Panc1 (cell line): ENCODE data around the gene KRT23.

Source experiments
- POLR2AphosphoS5 ChIP-seq: IDR thresholded peaks from 2 replicates; pipeline ENCODE4 v1.6.1; 2012; ENCODE audit warnings: mild to moderate bottlenecking, low read depth, low read length, moderate library complexity
- SIN3A ChIP-seq: IDR thresholded peaks from 2 replicates; pipeline ENCODE4 v1.6.1; 2012; ENCODE audit warnings: low read depth, mild to moderate bottlenecking, low read length, moderate library complexity, borderline replicate concordance; ENCODE audit not compliant: insufficient read depth
- TCF7L2 ChIP-seq: IDR thresholded peaks from 2 replicates; pipeline ENCODE4 v1.6.1; 2011; ENCODE audit warnings: mild to moderate bottlenecking, low read depth, low read length, inconsistent platforms
- TF ChIP-seq, protein P1 (sequence below): fragments of 450-650 bp; IDR thresholded peaks from 2 replicates; pipeline ENCODE4 v1.5.1; 2017; ENCODE audit warnings: mild to moderate bottlenecking
- TF ChIP-seq, protein P2 (sequence below), 2 experiments: IDR thresholded peaks; 2 replicates each; pipeline ENCODE4 v1.6.1; 2011 to 2012; ENCODE audit warnings: low read depth in 2 of 2, control low read depth in 1 of 2, low read length in 1 of 2, mild to moderate bottlenecking in 1 of 2, moderate library complexity in 1 of 2; ENCODE audit not compliant: insufficient read depth in 1 of 2

DNA sequence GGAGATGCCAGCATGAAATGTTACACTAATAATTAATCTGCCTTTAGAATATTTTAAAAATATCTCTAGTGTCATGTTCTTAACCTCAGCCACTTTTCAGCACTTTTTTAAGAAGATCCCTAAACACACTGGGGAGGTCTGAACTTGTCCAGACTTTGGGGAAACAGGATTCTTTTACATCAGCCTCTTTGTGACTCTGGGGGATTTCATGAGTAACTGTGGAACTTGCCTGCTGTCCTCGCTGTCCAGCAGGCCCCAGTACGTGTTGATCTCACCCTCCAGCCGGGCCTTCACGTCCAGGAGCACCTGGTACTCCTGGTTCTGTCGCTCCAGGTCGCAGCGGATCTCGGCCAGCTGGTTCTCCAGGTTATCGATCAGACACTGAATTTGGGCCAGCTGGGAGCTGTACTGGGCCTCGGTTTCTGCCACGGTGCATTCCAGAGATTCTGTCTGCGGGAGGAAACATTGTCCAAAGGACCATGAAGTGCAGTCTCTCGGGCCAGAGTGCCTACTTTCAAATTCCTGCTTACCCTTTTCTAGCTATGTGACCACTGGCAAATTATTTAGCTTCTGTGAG is 41.2 kb upstream of the KRT23 start:
- TF ChIP-seq, protein P1, sequence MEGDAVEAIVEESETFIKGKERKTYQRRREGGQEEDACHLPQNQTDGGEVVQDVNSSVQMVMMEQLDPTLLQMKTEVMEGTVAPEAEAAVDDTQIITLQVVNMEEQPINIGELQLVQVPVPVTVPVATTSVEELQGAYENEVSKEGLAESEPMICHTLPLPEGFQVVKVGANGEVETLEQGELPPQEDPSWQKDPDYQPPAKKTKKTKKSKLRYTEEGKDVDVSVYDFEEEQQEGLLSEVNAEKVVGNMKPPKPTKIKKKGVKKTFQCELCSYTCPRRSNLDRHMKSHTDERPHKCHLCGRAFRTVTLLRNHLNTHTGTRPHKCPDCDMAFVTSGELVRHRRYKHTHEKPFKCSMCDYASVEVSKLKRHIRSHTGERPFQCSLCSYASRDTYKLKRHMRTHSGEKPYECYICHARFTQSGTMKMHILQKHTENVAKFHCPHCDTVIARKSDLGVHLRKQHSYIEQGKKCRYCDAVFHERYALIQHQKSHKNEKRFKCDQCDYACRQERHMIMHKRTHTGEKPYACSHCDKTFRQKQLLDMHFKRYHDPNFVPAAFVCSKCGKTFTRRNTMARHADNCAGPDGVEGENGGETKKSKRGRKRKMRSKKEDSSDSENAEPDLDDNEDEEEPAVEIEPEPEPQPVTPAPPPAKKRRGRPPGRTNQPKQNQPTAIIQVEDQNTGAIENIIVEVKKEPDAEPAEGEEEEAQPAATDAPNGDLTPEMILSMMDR: no peak
- TF ChIP-seq, protein P2, sequence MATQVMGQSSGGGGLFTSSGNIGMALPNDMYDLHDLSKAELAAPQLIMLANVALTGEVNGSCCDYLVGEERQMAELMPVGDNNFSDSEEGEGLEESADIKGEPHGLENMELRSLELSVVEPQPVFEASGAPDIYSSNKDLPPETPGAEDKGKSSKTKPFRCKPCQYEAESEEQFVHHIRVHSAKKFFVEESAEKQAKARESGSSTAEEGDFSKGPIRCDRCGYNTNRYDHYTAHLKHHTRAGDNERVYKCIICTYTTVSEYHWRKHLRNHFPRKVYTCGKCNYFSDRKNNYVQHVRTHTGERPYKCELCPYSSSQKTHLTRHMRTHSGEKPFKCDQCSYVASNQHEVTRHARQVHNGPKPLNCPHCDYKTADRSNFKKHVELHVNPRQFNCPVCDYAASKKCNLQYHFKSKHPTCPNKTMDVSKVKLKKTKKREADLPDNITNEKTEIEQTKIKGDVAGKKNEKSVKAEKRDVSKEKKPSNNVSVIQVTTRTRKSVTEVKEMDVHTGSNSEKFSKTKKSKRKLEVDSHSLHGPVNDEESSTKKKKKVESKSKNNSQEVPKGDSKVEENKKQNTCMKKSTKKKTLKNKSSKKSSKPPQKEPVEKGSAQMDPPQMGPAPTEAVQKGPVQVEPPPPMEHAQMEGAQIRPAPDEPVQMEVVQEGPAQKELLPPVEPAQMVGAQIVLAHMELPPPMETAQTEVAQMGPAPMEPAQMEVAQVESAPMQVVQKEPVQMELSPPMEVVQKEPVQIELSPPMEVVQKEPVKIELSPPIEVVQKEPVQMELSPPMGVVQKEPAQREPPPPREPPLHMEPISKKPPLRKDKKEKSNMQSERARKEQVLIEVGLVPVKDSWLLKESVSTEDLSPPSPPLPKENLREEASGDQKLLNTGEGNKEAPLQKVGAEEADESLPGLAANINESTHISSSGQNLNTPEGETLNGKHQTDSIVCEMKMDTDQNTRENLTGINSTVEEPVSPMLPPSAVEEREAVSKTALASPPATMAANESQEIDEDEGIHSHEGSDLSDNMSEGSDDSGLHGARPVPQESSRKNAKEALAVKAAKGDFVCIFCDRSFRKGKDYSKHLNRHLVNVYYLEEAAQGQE (IDR thresholded peaks at IDR 0.05; ENCODE audit: insufficient read depth in 1 of 2, low read depth in 2 of 2, low read length in 1 of 2): no peak
- TF ChIP-seq POLR2AphosphoS5: no peak
- no peak for TF ChIP-seq SIN3A
- TF ChIP-seq TCF7L2: no peak
